ENCODE results near the gene CTTNBP2.

The CTTNBP2 gene

GRCh38 chr7:117781707-117782106, 91.5 kb downstream of the CTTNBP2 start:
- no peak for DNase-seq (ENCODE audit: low spot score)

- no peak for DNase-seq (ENCODE audit: low spot score)
These were observed 92.4 kb downstream of the CTTNBP2 start for GRCh38 chr7:117780832-117781231.

- no peak for DNase-seq (ENCODE audit: low spot score)
These were observed 95.7 kb downstream of the CTTNBP2 start for GRCh38 chr7:117777335-117778142.

GRCh38 chr7:117776224-117776623, 97.0 kb downstream of the CTTNBP2 start:
- DNase-seq (ENCODE audit: low spot score) = no peak

GRCh38 chr7:117775801-117776200, 97.4 kb downstream of the CTTNBP2 start:
- DNase-seq (ENCODE audit: low spot score) = no peak

GRCh38 chr7:117774943-117775342, 98.3 kb downstream of the CTTNBP2 start:
- DNase-seq (ENCODE audit: low spot score) = no peak

- no peak for DNase-seq (ENCODE audit: low spot score)
These were observed 100.8 kb downstream of the CTTNBP2 start for GRCh38 chr7:117772421-117772820.

- no peak for DNase-seq (ENCODE audit: low spot score)
These were observed 101.5 kb downstream of the CTTNBP2 start for GRCh38 chr7:117771756-117772155.

GRCh38 chr7:117769085-117769484, 104.2 kb downstream of the CTTNBP2 start:
- no peak for DNase-seq (ENCODE audit: low spot score)

- no peak for DNase-seq (ENCODE audit: low spot score)
These were observed 105.3 kb downstream of the CTTNBP2 start for GRCh38 chr7:117767951-117768350.

GRCh38 chr7:117766913-117767312, 106.3 kb downstream of the CTTNBP2 start:
- no peak for DNase-seq (ENCODE audit: low spot score)

GRCh38 chr7:117764031-117764430, 109.2 kb downstream of the CTTNBP2 start:
- no peak for DNase-seq (ENCODE audit: low spot score)

GRCh38 chr7:117762055-117762454, 111.2 kb downstream of the CTTNBP2 start:
- DNase-seq (ENCODE audit: low spot score) = no peak

GRCh38 chr7:117759950-117760640, 113.1 kb downstream of the CTTNBP2 start:
- no peak for DNase-seq (ENCODE audit: low spot score)

- DNase-seq (ENCODE audit: low spot score) = no peak
These were observed 115.8 kb downstream of the CTTNBP2 start for GRCh38 chr7:117757440-117757839.

GRCh38 chr7:117756586-117757085, 116.6 kb downstream of the CTTNBP2 start:
- DNase-seq (ENCODE audit: low spot score) = no peak

- DNase-seq (ENCODE audit: low spot score) = no peak
These were observed 118.1 kb downstream of the CTTNBP2 start for GRCh38 chr7:117755136-117755535.

GRCh38 chr7:117751775-117752174, 121.5 kb downstream of the CTTNBP2 start:
- no peak for DNase-seq (ENCODE audit: low spot score)

- peak; percentile 49 for DNase-seq (ENCODE audit: low spot score)
These were observed 122.4 kb downstream of the CTTNBP2 start for GRCh38 chr7:117750612-117751563.

- no peak for DNase-seq (ENCODE audit: low spot score)
These were observed 131.3 kb downstream of the CTTNBP2 start for GRCh38 chr7:117741962-117742361.

- no peak for DNase-seq (ENCODE audit: low spot score)
These were observed 134.2 kb downstream of the CTTNBP2 start for GRCh38 chr7:117739085-117739484.

- DNase-seq (ENCODE audit: low spot score) = no peak
These were observed 135.3 kb downstream of the CTTNBP2 start for GRCh38 chr7:117737926-117738325.
